Neural cell (in vitro differentiated cells): ENCODE results near the gene FNDC8. TPM values are rescaled to one million over a fixed set of nuclear protein-coding genes. Genes with fewer than 3 reads are reported as not detected.

Source experiments
- H2AFZ ChIP-seq: fragments of 200-600, 300-800 bp; sonication (generic), shearing (Covaris generic); 2 replicates; pipeline ENCODE4 v1.6.0; 2014; ENCODE audit warnings: low read depth, mild to moderate bottlenecking, antibody characterized with exemption, low read length, moderate library complexity
- H3F3A ChIP-seq: fragments of 200-600 bp; shearing (Covaris generic); 2 replicates; pipeline ENCODE4 v1.6.1; 2016; ENCODE audit warnings: mild to moderate bottlenecking, moderate library complexity, mixed read lengths, antibody characterized with exemption, low read length; ENCODE audit not compliant: insufficient read depth, poor library complexity, severe bottlenecking
- H3K27ac ChIP-seq: fragments of 200-600, 300-800 bp; sonication (generic), shearing (Covaris generic); 2 replicates; pipeline ENCODE4 v1.5.1; 2014; ENCODE audit warnings: mild to moderate bottlenecking, low read length, moderate library complexity
- H3K27me3 ChIP-seq: fragments of 300-800, 200-600 bp; sonication (generic), shearing (Covaris generic); 2 replicates; pipeline ENCODE4 v1.6.0; 2014; ENCODE audit warnings: mild to moderate bottlenecking, low read depth, low read length, moderate library complexity; ENCODE audit not compliant: insufficient read depth
- H3K36me3 ChIP-seq: fragments of 300-800, 200-600 bp; sonication (generic), shearing (Covaris generic); 2 replicates; pipeline ENCODE4 v1.5.1; 2014; ENCODE audit warnings: mild to moderate bottlenecking, antibody characterized with exemption, low read length, moderate library complexity; ENCODE audit not compliant: insufficient read depth
- H3K4me2 ChIP-seq: fragments of 300-800, 200-600 bp; sonication (generic), shearing (Covaris generic); 2 replicates; pipeline ENCODE4 v1.6.0; 2014; ENCODE audit warnings: mild to moderate bottlenecking, low read length
- H3K4me3 ChIP-seq: fragments of 300-800, 200-600 bp; sonication (generic), shearing (Covaris generic); 2 replicates; pipeline ENCODE4 v1.5.1; 2014; ENCODE audit warnings: mild to moderate bottlenecking, low read length, moderate library complexity
- H3K79me2 ChIP-seq: fragments of 200-600 bp; shearing (Covaris generic); replicated peaks from 2 replicates; pipeline ENCODE4 v1.6.0; 2014; ENCODE audit warnings: mild to moderate bottlenecking, low read length, moderate library complexity; ENCODE audit not compliant: insufficient read depth
- H3K9ac ChIP-seq: fragments of 300-800, 200-600 bp; sonication (generic), shearing (Covaris generic); 2 replicates; pipeline ENCODE4 v1.6.1; 2016; ENCODE audit warnings: mild to moderate bottlenecking, low read length, mixed read lengths
- H3K9me2 ChIP-seq: fragments of 200-600 bp; shearing (Covaris generic); 2 replicates; pipeline ENCODE4 v1.6.1; 2016; ENCODE audit warnings: mild to moderate bottlenecking, low read length, mixed read lengths; ENCODE audit not compliant: insufficient read depth
- H3K9me3 ChIP-seq: fragments of 200-600, 300-800 bp; sonication (generic), shearing (Covaris generic); 2 replicates; pipeline ENCODE4 v1.6.1; 2016; ENCODE audit warnings: mild to moderate bottlenecking, mixed run types, low read length, moderate library complexity, mixed read lengths
- H4K20me1 ChIP-seq: fragments of 200-600 bp; shearing (Covaris generic); 2 replicates; pipeline ENCODE4 v1.6.1; 2016; ENCODE audit warnings: mild to moderate bottlenecking, mixed run types; ENCODE audit not compliant: insufficient read depth
- CTCF ChIP-seq: fragments of 450-650 bp; IDR thresholded peaks from 2 replicates; pipeline ENCODE4 v1.5.1; 2014; ENCODE audit warnings: antibody characterized with exemption, mild to moderate bottlenecking, moderate library complexity; ENCODE audit not compliant: poor library complexity, severe bottlenecking
- EP300 ChIP-seq: fragments of 450-650 bp; conservative IDR thresholded peaks from 2 replicates; pipeline ENCODE4 v1.6.1; 2014; ENCODE audit warnings: antibody characterized with exemption, mild to moderate bottlenecking, moderate library complexity; ENCODE audit not compliant: poor library complexity, severe bottlenecking
- EZH2 ChIP-seq: fragments of 200-600, 300-800 bp; shearing (Covaris generic), sonication (generic); IDR thresholded peaks from 2 replicates; pipeline ENCODE4 v1.6.1; 2014; ENCODE audit warnings: antibody characterized with exemption, low read length, borderline replicate concordance, mild to moderate bottlenecking; ENCODE audit not compliant: insufficient read depth, poor library complexity, severe bottlenecking
- MXI1 ChIP-seq: fragments of 450-650 bp; conservative IDR thresholded peaks from 2 replicates; pipeline ENCODE4 v1.6.1; 2014; ENCODE audit warnings: antibody characterized with exemption, mild to moderate bottlenecking; ENCODE audit not compliant: poor library complexity, severe bottlenecking
- POLR2AphosphoS5 ChIP-seq: IDR thresholded peaks from 2 replicates; pipeline ENCODE4 v1.6.1; 2012
- RAD21 ChIP-seq: fragments of 450-650 bp; conservative IDR thresholded peaks from 2 replicates; pipeline ENCODE4 v1.6.1; 2014; ENCODE audit warnings: antibody characterized with exemption, mild to moderate bottlenecking, moderate library complexity
- REST ChIP-seq: IDR thresholded peaks from 2 replicates; pipeline ENCODE4 v1.6.1; 2012; ENCODE audit warnings: borderline replicate concordance
- SMC3 ChIP-seq: fragments of 450-650 bp; conservative IDR thresholded peaks from 2 replicates; pipeline ENCODE4 v1.6.1; 2014; ENCODE audit warnings: antibody characterized with exemption, mild to moderate bottlenecking, moderate library complexity; ENCODE audit not compliant: poor library complexity
- TAF1 ChIP-seq: IDR thresholded peaks from 2 replicates; pipeline ENCODE4 v1.6.1; 2012; ENCODE audit warnings: low read depth
- polyA plus RNA-seq: library from polyadenylated mRNA; depleted of rRNA; stranded (reverse); fragments of >200 nt; gene quantifications from 2 replicates; pipeline ENCODE4 v1.2.3, GENCODE V29; 2014

Gene FNDC8
- polyA plus RNA-seq, 1 donor from 2014 or later: not detected

GRCh38 chr17:35142467-35142796 is 21.0 kb downstream of the FNDC8 start:
- no peaks in the 10 kb centered on the region for H3K27me3 ChIP-seq
- H3K79me2 ChIP-seq: peaks cover 10% of the 10 kb centered on the region
- H2AFZ ChIP-seq: no peak overlapping the region
- H3K9me3 ChIP-seq: no peaks in the 10 kb centered on the region
- no peak overlapping the region for H3K27ac ChIP-seq
- no peaks in the 10 kb centered on the region for H3K36me3 ChIP-seq
- H3F3A ChIP-seq: no peaks in the 10 kb centered on the region
- H3K9ac ChIP-seq: no peak overlapping the region
- H3K4me3 ChIP-seq: peak overlapping the region; percentile 81
- H3K4me2 ChIP-seq: no peak overlapping the region
- no peaks in the 10 kb centered on the region for H4K20me1 ChIP-seq
- TF ChIP-seq EP300 (no peak), CTCF (no peak), POLR2AphosphoS5 (no peak), SMC3 (no peak), RAD21 (peak; percentile 4)
- H3K9me2 ChIP-seq: no peaks in the 10 kb centered on the region

- no peak overlapping the region for H3K4me2 ChIP-seq
- H3K9ac ChIP-seq: no peak overlapping the region
- no peaks in the 10 kb centered on the region for H3F3A ChIP-seq
- no peak overlapping the region for H2AFZ ChIP-seq
- TF ChIP-seq SMC3 (no peak), POLR2AphosphoS5 (no peak), EZH2 (no peak), EP300 (no peak), MXI1 (no peak), REST (no peak), TAF1 (no peak), CTCF (no peak), RAD21 (no peak)
- H3K27ac ChIP-seq: no peak overlapping the region
- H3K27me3 ChIP-seq: no peaks in the 10 kb centered on the region
- H3K9me3 ChIP-seq: no peaks in the 10 kb centered on the region
- no peaks in the 10 kb centered on the region for H4K20me1 ChIP-seq
- peaks cover 10% of the 10 kb centered on the region for H3K79me2 ChIP-seq
- H3K9me2 ChIP-seq: no peaks in the 10 kb centered on the region
- H3K4me3 ChIP-seq: no peak overlapping the region
- no peaks in the 10 kb centered on the region for H3K36me3 ChIP-seq
These were observed 23.4 kb downstream of the FNDC8 start for GRCh38 chr17:35144840-35145239.
